Measurements from ENCODE around the gene RTP5. TPM values are rescaled to one million over a fixed set of nuclear protein-coding genes. Genes with fewer than 3 reads are reported as not detected.

Gene RTP5
- polyA plus RNA-seq, 1 of the 3 experiments (the other 2 are of a cell fraction): not detected

- CTCF ChIA-PET: no interaction called here
- Histone ChIP-seq H3K9ac (no peak overlapping the region), H3F3A (replicated peaks; ENCODE audit: insufficient read depth) (no peaks in the 10 kb centered on the region), H3K27ac (ENCODE audit: low read depth in 2 of 2, low read length in 1 of 2) (no peak overlapping the region), H3K4me1 (ENCODE audit: control insufficient read depth in 1 of 2, insufficient read depth in 2 of 2, low read depth in 1 of 2, low read length in 1 of 2) (peaks cover 12 to 19% of the 10 kb centered on the region in 2 experiments; a peak in 3 of 4 replicates), H3K4me3 (ENCODE audit: low read depth in 2 of 2, low read length in 1 of 2) (no peak overlapping the region), H3K4me2 (no peak overlapping the region), H2AFZ (ENCODE audit: low read depth) (no peak overlapping the region), H4K20me1 (ENCODE audit: insufficient read depth) (no peaks in the 10 kb centered on the region), H3K9me2 (no peaks in the 10 kb centered on the region), H3K9me3 (no peaks in the 10 kb centered on the region), H3K27me3 (ENCODE audit: insufficient read depth) (no peaks in the 10 kb centered on the region), H3K79me2 (ENCODE audit: insufficient read depth) (no peaks in the 10 kb centered on the region), H3K36me3 (replicated peaks in 1 of 2; ENCODE audit: control insufficient read depth in 1 of 2, insufficient read depth in 2 of 2, low read length in 1 of 2) (no peaks in the 10 kb centered on the region)
- peak; percentile 33 for DNase-seq
- WGBS (ENCODE audit: low lambda C conversion rate): 80% methylated on average over 19 of the region's 28 CpGs
- no peak for TF ChIP-seq TAF1 (IDR thresholded peaks at IDR 0.05; ENCODE audit: borderline replicate concordance, low read depth, low read length)
- TF ChIP-seq MEF2A (IDR thresholded peaks at IDR 0.05; ENCODE audit: borderline replicate concordance, low read depth): no peak
- TF ChIP-seq NFIC (IDR thresholded peaks at IDR 0.05; ENCODE audit: borderline replicate concordance): no peak
- TF ChIP-seq NRF1 (IDR thresholded peaks at IDR 0.05; ENCODE audit: low read depth, low read length): no peak
- TF ChIP-seq FOXM1 (IDR thresholded peaks at IDR 0.05; ENCODE audit: low read depth): no peak
- TF ChIP-seq, protein P1, sequence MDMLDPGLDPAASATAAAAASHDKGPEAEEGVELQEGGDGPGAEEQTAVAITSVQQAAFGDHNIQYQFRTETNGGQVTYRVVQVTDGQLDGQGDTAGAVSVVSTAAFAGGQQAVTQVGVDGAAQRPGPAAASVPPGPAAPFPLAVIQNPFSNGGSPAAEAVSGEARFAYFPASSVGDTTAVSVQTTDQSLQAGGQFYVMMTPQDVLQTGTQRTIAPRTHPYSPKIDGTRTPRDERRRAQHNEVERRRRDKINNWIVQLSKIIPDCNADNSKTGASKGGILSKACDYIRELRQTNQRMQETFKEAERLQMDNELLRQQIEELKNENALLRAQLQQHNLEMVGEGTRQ (IDR thresholded peaks at IDR 0.05; ENCODE audit: borderline replicate concordance, low read depth, low read length): no peak
- TF ChIP-seq EZH2phosphoT487 (IDR thresholded peaks at IDR 0.05; ENCODE audit: borderline replicate concordance, low read depth): no peak
- no peak for TF ChIP-seq FOSL2 (IDR thresholded peaks at IDR 0.05; ENCODE audit: borderline replicate concordance, low read depth)
- TF ChIP-seq SIN3A (IDR thresholded peaks at IDR 0.05; ENCODE audit: borderline replicate concordance, low read depth, low read length): no peak
- TF ChIP-seq SMC3 (IDR thresholded peaks at IDR 0.05; ENCODE audit: low read depth, low read length): no peak
- no peak for TF ChIP-seq RAD21 (IDR thresholded peaks at IDR 0.05; ENCODE audit: low read length)
- TF ChIP-seq RFX5 (IDR thresholded peaks at IDR 0.05; ENCODE audit: low read length): no peak
- no peak for TF ChIP-seq FOXJ3 (CRISPR knock-in tag; IDR thresholded peaks at IDR 0.05)
- TF ChIP-seq EP300 (IDR thresholded peaks at IDR 0.05; ENCODE audit: borderline replicate concordance in 1 of 2, low read depth in 1 of 2, low read length in 1 of 2): no peak
- TF ChIP-seq, protein P2, sequence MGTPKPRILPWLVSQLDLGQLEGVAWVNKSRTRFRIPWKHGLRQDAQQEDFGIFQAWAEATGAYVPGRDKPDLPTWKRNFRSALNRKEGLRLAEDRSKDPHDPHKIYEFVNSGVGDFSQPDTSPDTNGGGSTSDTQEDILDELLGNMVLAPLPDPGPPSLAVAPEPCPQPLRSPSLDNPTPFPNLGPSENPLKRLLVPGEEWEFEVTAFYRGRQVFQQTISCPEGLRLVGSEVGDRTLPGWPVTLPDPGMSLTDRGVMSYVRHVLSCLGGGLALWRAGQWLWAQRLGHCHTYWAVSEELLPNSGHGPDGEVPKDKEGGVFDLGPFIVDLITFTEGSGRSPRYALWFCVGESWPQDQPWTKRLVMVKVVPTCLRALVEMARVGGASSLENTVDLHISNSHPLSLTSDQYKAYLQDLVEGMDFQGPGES (IDR thresholded peaks at IDR 0.05; ENCODE audit: low read depth, low read length): no peak
- no peak for TF ChIP-seq JUND (IDR thresholded peaks at IDR 0.05)
- TF ChIP-seq, protein P3, sequence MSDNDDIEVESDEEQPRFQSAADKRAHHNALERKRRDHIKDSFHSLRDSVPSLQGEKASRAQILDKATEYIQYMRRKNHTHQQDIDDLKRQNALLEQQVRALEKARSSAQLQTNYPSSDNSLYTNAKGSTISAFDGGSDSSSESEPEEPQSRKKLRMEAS (IDR thresholded peaks at IDR 0.05; ENCODE audit: low read depth): no peak
- no peak for TF ChIP-seq RXRA (IDR thresholded peaks at IDR 0.05; ENCODE audit: borderline replicate concordance, low read depth)
- POLR2A ChIA-PET: no interaction called here
Observed at GRCh38 chr2:241857041-241857541, 12.4 kb upstream of the RTP5 start.
